MCF 10A (cell line): ENCODE data around the gene DHPS. TPM values are rescaled to one million over a fixed set of nuclear protein-coding genes. Genes with fewer than 3 reads are reported as not detected.
"Not testable (repeated sequence)": the region's sequence is repeated elsewhere in the genome, so short reads cannot be mapped to it uniquely, and the experiment has no call there.

Source experiments
- BruUV-seq: library from RNA; stranded (reverse); fragments of 400-500 nt; replicated peaks from 2 replicates; lab custom pipeline; 2021; lab: Mats Ljungman, UMichigan
- CTCF ChIA-PET: fragments of 300-600 bp; sonication (Branson Sonifier 250); formaldehyde crosslinking; extraction: SDS; loops from one replicate; lab custom pipeline; 2021; ENCODE audit warnings: antibody characterized with exemption, inconsistent platforms; lab: Yijun Ruan, JAX
- POLR2A ChIA-PET: fragments of 300-600, 350-650 bp; sonication (Branson Sonifier 250); formaldehyde crosslinking; extraction: SDS; loops from one replicate; lab custom pipeline; 2020; ENCODE audit warnings: antibody characterized with exemption, inconsistent platforms; lab: Yijun Ruan, JAX
- DNase-seq: peaks from one replicate; pipeline ENCODE4 v3.0.0-alpha.2; 2018; ENCODE audit not compliant: unreplicated experiment
- H3K27ac Mint-ChIP-seq: one replicate; pipeline ENCODE4 v1.8.0; 2022; ENCODE audit warnings: mild to moderate bottlenecking, low read depth, mixed read lengths; ENCODE audit not compliant: unreplicated experiment
- H3K27me3 Mint-ChIP-seq: one replicate; pipeline ENCODE4 v1.8.0; 2022; ENCODE audit warnings: mixed read lengths; ENCODE audit not compliant: insufficient read depth, unreplicated experiment
- H3K36me3 Mint-ChIP-seq: one replicate; pipeline ENCODE4 v1.8.0; 2022; ENCODE audit warnings: mild to moderate bottlenecking, moderate library complexity, mixed read lengths; ENCODE audit not compliant: insufficient read depth, unreplicated experiment
- H3K4me1 Mint-ChIP-seq: one replicate; pipeline ENCODE4 v1.8.0; 2022; ENCODE audit warnings: mixed read lengths; ENCODE audit not compliant: insufficient read depth, unreplicated experiment
- H3K4me3 Mint-ChIP-seq: one replicate; pipeline ENCODE4 v1.8.0; 2022; ENCODE audit warnings: mild to moderate bottlenecking, moderate library complexity, mixed read lengths; ENCODE audit not compliant: unreplicated experiment
- H3K9me3 Mint-ChIP-seq: one replicate; pipeline ENCODE4 v1.8.0; 2022; ENCODE audit warnings: mixed read lengths; ENCODE audit not compliant: unreplicated experiment
- CTCF ChIP-seq: fragments of 200-600 bp; IDR thresholded peaks from one replicate; pipeline ENCODE4 v1.8.0; 2022; ENCODE audit warnings: antibody characterized with exemption, mild to moderate bottlenecking; ENCODE audit not compliant: unreplicated experiment
- intact Hi-C: fragments of 100-400 bp; cut with micrococcal nuclease; formaldehyde crosslinking; loops from 2 replicates; pipeline ENCODE4 v1.14.1; 2022
- total RNA-seq: library from RNA; stranded (reverse); gene quantifications from 2 replicates; pipeline ENCODE4 v1.2.3, GENCODE V29; 2022

The DHPS gene
- total RNA-seq, 1 experiment from 2014 or later, result 74.2 TPM

- no TSS peak for BruUV-seq
- no peaks in the 10 kb centered on the region for H3K9me3 Mint-ChIP-seq
- no peak for TF ChIP-seq CTCF
- peaks cover 12% of the 10 kb centered on the region for H3K4me1 Mint-ChIP-seq
- no peaks in the 10 kb centered on the region for H3K27me3 Mint-ChIP-seq
- H3K27ac Mint-ChIP-seq, result peak overlapping the region; percentile 96
- peak overlapping the region; percentile 96 for H3K4me3 Mint-ChIP-seq
- ChIA-PET POLR2A (interaction anchor here (0.6 to 6.5 kb wide), 18 partner anchors 12 to 581 kb away, joined by 3 to 235 read pairs (median 3); partner anchors contain the start of genes DHPS, FBXW9, GADD45GIP1 and GET3), CTCF (interaction anchor here (0.7 to 3.8 kb wide), 5 partner anchors 9 to 38 kb away, joined by 3 to 32 read pairs (median 4); partner anchors contain the start of gene TRIR)
- intact Hi-C loops, result loop anchor here (5.0 kb wide), 1 partner anchor 71 kb away; the partner anchor contains the start of gene JUNB
- H3K36me3 Mint-ChIP-seq, result peaks cover 61% of the 10 kb centered on the region
- DNase-seq, result peak; percentile 27
Measured at GRCh38 chr19:12720851-12721655, 39.4 kb upstream of the DHPS start.

- H3K27ac Mint-ChIP-seq, result peak overlapping the region; percentile 96
- H3K36me3 Mint-ChIP-seq, result peaks cover 68% of the 10 kb centered on the region
- ChIA-PET CTCF (interaction anchor here (1.1 to 1.7 kb wide), 3 partner anchors 13 to 127 kb away, joined by 3 to 4 read pairs (median 3); no protein-coding TSS in a partner anchor), POLR2A (interaction anchor here (0.6 to 6.5 kb wide), 9 partner anchors 11 to 236 kb away, joined by 3 to 235 read pairs (median 3); partner anchors contain the start of genes DHPS, FBXW9, GADD45GIP1 and GET3)
- no peak for DNase-seq
- H3K27me3 Mint-ChIP-seq, result no peaks in the 10 kb centered on the region
- intact Hi-C loops, result loop anchor here (5.0 kb wide), 1 partner anchor 72 kb away; the partner anchor contains the start of gene JUNB
- peak overlapping the region; percentile 96 for H3K4me3 Mint-ChIP-seq
- no peak for TF ChIP-seq CTCF
- H3K9me3 Mint-ChIP-seq, result no peaks in the 10 kb centered on the region
- H3K4me1 Mint-ChIP-seq, result peaks cover 12% of the 10 kb centered on the region
- BruUV-seq, result no TSS peak
Measured at GRCh38 chr19:12720296-12720695, 38.6 kb upstream of the DHPS start.

GRCh38 chr19:12715929-12716328 is 34.2 kb upstream of the DHPS start:
- ChIA-PET CTCF (interaction anchor here (0.7 to 2.2 kb wide), 5 partner anchors 42 to 132 kb away, joined by 3 to 6 read pairs (median 4); no protein-coding TSS in a partner anchor), POLR2A (interaction anchor here (1.7 kb wide), 1 partner anchor 19 kb away, joined by 5 read pairs; the partner anchor contains the start of gene FBXW9)
- Mint-ChIP-seq H3K36me3 (peaks cover 87% of the 10 kb centered on the region), H3K9me3 (no peaks in the 10 kb centered on the region), H3K27ac (no peak overlapping the region), H3K4me3 (no peak overlapping the region), H3K4me1 (peaks cover 6% of the 10 kb centered on the region), H3K27me3 (no peaks in the 10 kb centered on the region)
- intact Hi-C loops, result no loop called here
- no TSS peak for BruUV-seq
- no peak for TF ChIP-seq CTCF
- no peak for DNase-seq

GRCh38 chr19:12715102-12715501 is 33.4 kb upstream of the DHPS start:
- POLR2A ChIA-PET, result interaction anchor here (0.6 to 1.7 kb wide), 2 partner anchors 12 to 18 kb away, joined by 3 to 5 read pairs; partner anchors contain the start of gene FBXW9
- Mint-ChIP-seq H3K27me3 (no peaks in the 10 kb centered on the region), H3K36me3 (peaks cover 88% of the 10 kb centered on the region), H3K4me3 (no peak overlapping the region), H3K9me3 (no peaks in the 10 kb centered on the region), H3K4me1 (no peaks in the 10 kb centered on the region), H3K27ac (no peak overlapping the region)
- intact Hi-C loops, result no loop called here
- BruUV-seq, result no TSS peak
- no peak for TF ChIP-seq CTCF
- CTCF ChIA-PET, result interaction anchor here (0.7 to 0.9 kb wide), 2 partner anchors 43 to 81 kb away, joined by 3 to 4 read pairs; no protein-coding TSS in a partner anchor
- DNase-seq, result no peak

GRCh38 chr19:12713304-12713703 is 31.6 kb upstream of the DHPS start:
- POLR2A ChIA-PET, result interaction anchor here (1.1 kb wide), 1 partner anchor 16 kb away, joined by 4 read pairs; no protein-coding TSS in a partner anchor
- H3K4me3 Mint-ChIP-seq, BruUV-seq, H3K4me1 Mint-ChIP-seq, DNase-seq, H3K27me3 Mint-ChIP-seq, H3K27ac Mint-ChIP-seq, intact Hi-C loops, H3K9me3 Mint-ChIP-seq: not testable (repeated sequence)
- CTCF ChIA-PET, result interaction anchor here (0.7 to 1.4 kb wide), 6 partner anchors 14 to 83 kb away, joined by 3 to 4 read pairs (median 3); no protein-coding TSS in a partner anchor
- H3K36me3 Mint-ChIP-seq, result peaks cover 96% of the 10 kb centered on the region
